HCT116 (cell line): Measurements from ENCODE around the gene UMAD1.

Experiments
- CTCF ChIP-seq, 3 experiments: fragments of 200-600 bp in 1 of 3; sonication (generic) in 1 of 3; IDR thresholded peaks in 2 of 3; conservative IDR thresholded peaks in 1 of 3; 2 replicates each; pipeline ENCODE4 v1.5.1; 2012 to 2017; ENCODE audit warnings: low read depth in 2 of 3, low read length in 2 of 3, antibody characterized with exemption in 1 of 3, borderline replicate concordance in 1 of 3, control low read depth in 1 of 3, mild to moderate bottlenecking in 1 of 3, mixed read lengths in 1 of 3, mixed run types in 1 of 3, moderate library complexity in 1 of 3; ENCODE audit not compliant: insufficient read depth in 1 of 3
- EGR1 ChIP-seq: IDR thresholded peaks from 2 replicates; pipeline ENCODE4 v1.6.1; 2012; ENCODE audit warnings: low read depth
- ELF1 ChIP-seq: IDR thresholded peaks from 2 replicates; pipeline ENCODE4 v1.6.1; 2012; ENCODE audit warnings: low read depth, borderline replicate concordance
- EZH2 ChIP-seq: fragments of 200-600 bp; sonication (generic); IDR thresholded peaks from 2 replicates; pipeline ENCODE4 v1.6.1; 2017; ENCODE audit warnings: antibody characterized with exemption, mixed run types
- MAX ChIP-seq: IDR thresholded peaks from 2 replicates; pipeline ENCODE4 v1.6.1; 2012
- POLR2A ChIP-seq: IDR thresholded peaks from 2 replicates; pipeline ENCODE4 v1.7.0; 2011; ENCODE audit warnings: borderline replicate concordance; ENCODE audit not compliant: insufficient read depth, insufficient read length; ENCODE audit errors: extremely low read depth
- POLR2AphosphoS5 ChIP-seq: IDR thresholded peaks from 2 replicates; pipeline ENCODE4 v1.6.1; 2011; ENCODE audit warnings: mild to moderate bottlenecking, low read depth, low read length, moderate library complexity
- REST ChIP-seq: IDR thresholded peaks from 2 replicates; pipeline ENCODE4 v1.6.1; 2012; ENCODE audit warnings: low read depth
- SIN3A ChIP-seq: IDR thresholded peaks from 2 replicates; pipeline ENCODE4 v1.6.1; 2012; ENCODE audit warnings: low read depth
- SP1 ChIP-seq: IDR thresholded peaks from 2 replicates; pipeline ENCODE4 v1.6.1; 2012; ENCODE audit warnings: low read depth

- TF ChIP-seq ELF1 = no peak
- TF ChIP-seq POLR2A = no peak
- TF ChIP-seq CTCF (IDR thresholded peaks at IDR 0.05 in 2 of 3, conservative IDR thresholded peaks at IDR 0.05 in 1 of 3; ENCODE audit: borderline replicate concordance in 1 of 3, insufficient read depth in 1 of 3, low read depth in 2 of 3, low read length in 2 of 3) = no peak
- TF ChIP-seq EGR1 = no peak
- no peak for TF ChIP-seq EZH2
- no peak for TF ChIP-seq MAX
- no peak for TF ChIP-seq REST
- no peak for TF ChIP-seq SIN3A
- no peak for TF ChIP-seq POLR2AphosphoS5
- TF ChIP-seq SP1 = no peak
These were observed 12.1 kb upstream of the UMAD1 start for GRCh38 chr7:7628476-7628875.
